RWPE2 (cell line): ENCODE results near the gene DDAH1.

Source experiments
- ATAC-seq: fragments of 200-7000 bp; cut with Tn5 transposase; 3 replicates; pipeline ENCODE4 v1.9.1; 2021; ENCODE audit warnings: low read depth
- DNase-seq: peaks from one replicate; pipeline ENCODE4 v3.0.0-alpha.2; 2020; ENCODE audit warnings: low spot score
- H3K27ac ChIP-seq: fragments of 450-650 bp; 2 replicates; pipeline ENCODE4 v1.5.1; 2017; ENCODE audit warnings: mild to moderate bottlenecking; ENCODE audit not compliant: poor library complexity, severe bottlenecking
- H3K27me3 ChIP-seq: fragments of 250-450 bp; sonication (Bioruptor Pico); 2 replicates; pipeline ENCODE4 v1.5.1; 2021; ENCODE audit warnings: mild to moderate bottlenecking, moderate library complexity; ENCODE audit not compliant: insufficient read depth, poor library complexity, severe bottlenecking
- H3K36me3 ChIP-seq: fragments of 250-450 bp; sonication (Bioruptor Pico); 2 replicates; pipeline ENCODE4 v1.5.1; 2020; ENCODE audit warnings: low read depth, mild to moderate bottlenecking, moderate library complexity
- H3K4me1 ChIP-seq: fragments of 250-450 bp; sonication (Bioruptor Pico); 2 replicates; pipeline ENCODE4 v1.5.1; 2021; ENCODE audit warnings: mild to moderate bottlenecking, moderate library complexity; ENCODE audit not compliant: insufficient read depth, poor library complexity, severe bottlenecking
- H3K4me3 ChIP-seq: fragments of 250-450 bp; sonication (Bioruptor Pico); 2 replicates; pipeline ENCODE4 v1.5.1; 2021; ENCODE audit warnings: mild to moderate bottlenecking, moderate library complexity; ENCODE audit not compliant: severe bottlenecking
- H3K9me3 ChIP-seq: fragments of 250-450 bp; sonication (Bioruptor Pico); 2 replicates; pipeline ENCODE4 v1.5.1; 2021; ENCODE audit warnings: mild to moderate bottlenecking, moderate library complexity; ENCODE audit not compliant: severe bottlenecking
- TF ChIP-seq, protein P1 (sequence below): fragments of 450-650 bp; IDR thresholded peaks from one replicate; pipeline ENCODE4 v1.5.1; 2017; ENCODE audit warnings: mild to moderate bottlenecking, moderate library complexity; ENCODE audit not compliant: poor library complexity, severe bottlenecking

The DDAH1 gene

DNA sequence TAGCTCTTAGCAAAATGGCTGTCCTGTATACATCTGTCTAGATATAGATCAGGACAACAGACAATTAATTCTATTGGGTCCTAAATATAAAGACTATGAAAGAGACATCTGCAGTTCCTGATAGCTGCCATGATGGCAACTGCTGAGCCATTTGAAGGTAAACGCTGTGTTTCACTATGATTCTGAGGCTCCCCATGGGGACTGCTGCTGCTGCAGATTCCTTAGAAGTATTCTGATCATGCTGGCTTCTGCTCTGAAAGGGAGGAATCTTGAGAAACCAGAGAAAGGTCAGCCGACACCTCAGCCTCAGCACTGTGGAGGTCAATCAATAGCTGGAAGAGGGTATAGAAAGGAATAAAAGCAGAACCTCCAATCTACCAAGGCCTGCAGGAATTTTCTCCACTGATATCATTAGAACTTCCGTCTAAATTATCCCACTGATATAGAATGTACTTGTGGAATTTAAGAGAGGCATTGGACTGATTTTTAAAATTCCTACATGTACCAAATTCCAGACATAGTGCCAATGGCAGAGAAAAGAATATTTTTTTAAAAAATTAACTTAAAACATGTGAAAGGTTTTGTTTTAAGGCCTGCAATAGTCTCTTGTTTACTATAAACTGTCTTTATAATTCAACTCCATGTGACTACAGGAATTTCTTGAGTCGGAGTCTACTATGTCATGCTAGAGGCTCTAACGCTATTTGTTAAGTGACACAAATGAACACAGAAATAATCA lies 53.2 kb downstream of the DDAH1 start:
- TF ChIP-seq, protein P1, sequence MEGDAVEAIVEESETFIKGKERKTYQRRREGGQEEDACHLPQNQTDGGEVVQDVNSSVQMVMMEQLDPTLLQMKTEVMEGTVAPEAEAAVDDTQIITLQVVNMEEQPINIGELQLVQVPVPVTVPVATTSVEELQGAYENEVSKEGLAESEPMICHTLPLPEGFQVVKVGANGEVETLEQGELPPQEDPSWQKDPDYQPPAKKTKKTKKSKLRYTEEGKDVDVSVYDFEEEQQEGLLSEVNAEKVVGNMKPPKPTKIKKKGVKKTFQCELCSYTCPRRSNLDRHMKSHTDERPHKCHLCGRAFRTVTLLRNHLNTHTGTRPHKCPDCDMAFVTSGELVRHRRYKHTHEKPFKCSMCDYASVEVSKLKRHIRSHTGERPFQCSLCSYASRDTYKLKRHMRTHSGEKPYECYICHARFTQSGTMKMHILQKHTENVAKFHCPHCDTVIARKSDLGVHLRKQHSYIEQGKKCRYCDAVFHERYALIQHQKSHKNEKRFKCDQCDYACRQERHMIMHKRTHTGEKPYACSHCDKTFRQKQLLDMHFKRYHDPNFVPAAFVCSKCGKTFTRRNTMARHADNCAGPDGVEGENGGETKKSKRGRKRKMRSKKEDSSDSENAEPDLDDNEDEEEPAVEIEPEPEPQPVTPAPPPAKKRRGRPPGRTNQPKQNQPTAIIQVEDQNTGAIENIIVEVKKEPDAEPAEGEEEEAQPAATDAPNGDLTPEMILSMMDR: no peak
- H3K4me3 ChIP-seq: no peak overlapping the region
- no peaks in the 10 kb centered on the region for H3K27me3 ChIP-seq
- H3K36me3 ChIP-seq: no peaks in the 10 kb centered on the region
- H3K27ac ChIP-seq: no peak overlapping the region
- H3K9me3 ChIP-seq: no peaks in the 10 kb centered on the region
- DNase-seq (no peak), ATAC-seq (no peak)
- H3K4me1 ChIP-seq: peaks cover 12% of the 10 kb centered on the region

DNA sequence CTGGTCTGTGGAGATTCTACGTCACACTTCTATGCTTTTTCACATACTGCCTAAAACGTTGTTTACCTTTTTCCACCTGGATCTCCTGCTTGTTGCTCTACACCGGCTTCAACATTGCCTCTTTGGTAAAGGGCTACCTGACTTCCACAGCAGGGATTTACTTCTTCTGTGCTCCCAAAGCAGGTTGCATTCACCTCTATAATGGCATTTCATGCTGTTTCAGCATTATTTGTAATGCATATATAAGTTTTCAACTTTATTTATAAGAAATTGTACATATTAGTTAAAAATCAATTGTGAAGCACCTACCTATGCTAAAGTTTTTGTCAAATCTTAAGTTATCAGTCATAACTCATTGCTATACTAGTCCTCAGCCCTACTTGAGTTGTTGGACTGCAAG lies 55.4 kb downstream of the DDAH1 start:
- Histone ChIP-seq H3K4me3 (no peak overlapping the region), H3K9me3 (no peaks in the 10 kb centered on the region), H3K4me1 (peaks cover 16% of the 10 kb centered on the region), H3K27me3 (no peaks in the 10 kb centered on the region), H3K36me3 (no peaks in the 10 kb centered on the region), H3K27ac (no peak overlapping the region)
- TF ChIP-seq, protein P1: no peak
- no peak for DNase-seq
- ATAC-seq: no peak

DNA sequence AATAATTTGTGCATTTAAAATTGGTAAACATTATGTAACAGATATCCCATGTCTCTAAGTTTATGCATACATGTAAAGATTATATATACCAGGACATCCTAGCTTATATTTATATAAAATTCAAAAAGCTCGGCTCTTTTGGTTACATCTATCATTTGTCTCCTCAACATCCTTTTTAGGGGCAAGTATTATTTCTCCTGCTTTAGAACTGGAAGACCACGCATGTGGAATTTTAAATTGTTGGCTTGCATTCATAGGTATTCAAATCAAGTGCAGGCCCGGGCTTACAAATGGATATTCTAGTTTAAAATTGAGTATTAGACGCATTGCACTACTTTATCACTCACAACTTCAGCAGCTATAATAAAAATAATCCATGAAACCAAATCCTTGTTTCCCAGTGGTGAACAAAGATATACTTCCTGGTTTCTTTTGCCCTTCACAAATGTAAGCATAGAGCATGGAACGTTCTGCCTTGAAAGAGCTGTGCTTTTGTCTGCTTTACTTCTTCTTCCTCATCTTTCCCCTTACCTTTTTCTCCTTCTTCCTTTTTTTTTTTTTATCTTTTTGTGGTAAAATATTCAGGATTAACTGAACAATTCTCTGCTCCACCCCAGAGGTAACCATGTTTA lies 57.1 kb downstream of the DDAH1 start:
- DNase-seq: no peak

DNA sequence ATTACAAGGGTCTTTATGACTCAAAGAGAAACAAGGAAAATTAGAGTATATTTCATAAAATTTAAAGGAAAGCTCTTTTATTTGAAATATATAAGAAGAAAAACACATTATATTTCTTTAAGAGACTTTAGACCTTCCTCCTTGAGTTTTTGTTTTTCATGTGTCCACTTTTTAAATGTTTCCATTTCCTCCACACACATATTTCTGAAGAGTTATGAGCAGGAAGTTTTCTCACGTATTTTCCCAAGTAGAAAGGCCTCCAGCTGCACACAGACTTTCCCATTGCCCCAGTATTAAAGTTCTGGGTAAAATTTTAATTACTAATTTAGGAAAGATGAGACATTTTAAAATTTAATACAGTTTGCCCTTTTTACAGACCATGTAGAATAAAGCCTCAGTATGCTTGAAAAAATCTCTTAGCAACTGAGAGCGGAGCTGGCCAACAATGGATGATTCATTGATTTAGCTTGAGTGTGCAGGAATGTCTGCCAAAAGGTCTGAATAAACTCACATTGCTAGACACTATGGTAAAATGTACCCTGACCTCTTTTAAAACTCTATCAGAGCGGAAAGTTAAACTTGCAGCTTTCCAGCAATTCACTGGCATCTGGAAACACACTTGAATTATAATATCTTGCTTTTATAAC lies 57.9 kb downstream of the DDAH1 start:
- DNase-seq (no peak), ATAC-seq (peak; percentile 98)
- H3K9me3 ChIP-seq: no peaks in the 10 kb centered on the region
- TF ChIP-seq, protein P1: no peak
- peaks cover 16% of the 10 kb centered on the region for H3K4me1 ChIP-seq
- H3K4me3 ChIP-seq: no peak overlapping the region
- no peaks in the 10 kb centered on the region for H3K27me3 ChIP-seq
- peak overlapping the region; percentile 72 for H3K27ac ChIP-seq
- H3K36me3 ChIP-seq: no peaks in the 10 kb centered on the region

More for the DNA sequence above, 57.1 kb downstream of the DDAH1 start:
- H3K27ac ChIP-seq: peak overlapping the region; percentile 72
- peaks cover 16% of the 10 kb centered on the region for H3K4me1 ChIP-seq
- TF ChIP-seq, protein P1: no peak
- ATAC-seq: no peak
- H3K4me3 ChIP-seq: no peak overlapping the region
- no peaks in the 10 kb centered on the region for H3K27me3 ChIP-seq
- H3K36me3 ChIP-seq: no peaks in the 10 kb centered on the region
- no peaks in the 10 kb centered on the region for H3K9me3 ChIP-seq
